H9 (cell line): Measurements from ENCODE around the gene WDR7. TPM values are rescaled to one million over a fixed set of nuclear protein-coding genes. Genes with fewer than 3 reads are reported as not detected.

Experiments
- DNase-seq: peaks from one replicate; pipeline ENCODE4 v3.0.0-alpha.2; 2017
- H2AFZ ChIP-seq: one replicate; pipeline ENCODE4 v1.6.1; 2013; ENCODE audit warnings: mild to moderate bottlenecking, low read length, control low read depth, moderate library complexity
- H2AK5ac ChIP-seq: 2 replicates; pipeline ENCODE4 v1.6.1; 2013; ENCODE audit warnings: low read length, control low read depth, mixed read lengths; ENCODE audit not compliant: insufficient read length
- H2BK120ac ChIP-seq: one replicate; pipeline ENCODE4 v1.6.1; 2013; ENCODE audit warnings: low read depth, mild to moderate bottlenecking, low read length, control low read depth, inconsistent platforms; ENCODE audit not compliant: poor library complexity, severe bottlenecking
- H2BK12ac ChIP-seq: 2 replicates; pipeline ENCODE4 v1.6.1; 2013; ENCODE audit warnings: low read length, control low read depth, mixed read lengths, low read depth; ENCODE audit not compliant: insufficient read length
- H2BK15ac ChIP-seq: 2 replicates; pipeline ENCODE4 v1.6.1; 2013; ENCODE audit warnings: low read depth, low read length, control low read depth
- H2BK20ac ChIP-seq: one replicate; pipeline ENCODE4 v1.6.1; 2013; ENCODE audit warnings: low read depth, mild to moderate bottlenecking, low read length, control low read depth, inconsistent platforms; ENCODE audit not compliant: poor library complexity, severe bottlenecking
- H2BK5ac ChIP-seq: 2 replicates; pipeline ENCODE4 v1.6.1; 2013; ENCODE audit warnings: low read length, control low read depth, mixed read lengths; ENCODE audit not compliant: insufficient read length
- H3K14ac ChIP-seq: 2 replicates; pipeline ENCODE4 v1.6.1; 2013; ENCODE audit warnings: low read length, control low read depth; ENCODE audit not compliant: insufficient read depth
- H3K18ac ChIP-seq: 2 replicates; pipeline ENCODE4 v1.6.1; 2013; ENCODE audit warnings: low read depth, mild to moderate bottlenecking, mixed read lengths, low read length, control low read depth; ENCODE audit not compliant: insufficient read length
- H3K23ac ChIP-seq: 2 replicates; pipeline ENCODE4 v1.6.1; 2013; ENCODE audit warnings: low read length, control low read depth, mixed read lengths, low read depth; ENCODE audit not compliant: insufficient read length
- H3K23me2 ChIP-seq: 2 replicates; pipeline ENCODE4 v1.6.1; 2013; ENCODE audit warnings: low read depth, mild to moderate bottlenecking, mixed read lengths, low read length, control low read depth; ENCODE audit not compliant: insufficient read length, poor library complexity, severe bottlenecking
- H3K27ac ChIP-seq: 2 replicates; pipeline ENCODE4 v1.5.1; 2013; ENCODE audit warnings: low read length, control low read depth, mixed read lengths, low read depth; ENCODE audit not compliant: insufficient read length
- H3K27me3 ChIP-seq: 2 replicates; pipeline ENCODE4 v1.6.1; 2013; ENCODE audit warnings: low read length, control low read depth, inconsistent platforms; ENCODE audit not compliant: insufficient read depth
- H3K4ac ChIP-seq: 2 replicates; pipeline ENCODE4 v1.6.1; 2013; ENCODE audit warnings: low read depth, mild to moderate bottlenecking, control low read depth, inconsistent platforms, low read length, moderate library complexity
- H3K4me1 ChIP-seq: 2 replicates; pipeline ENCODE4 v1.6.1; 2013; ENCODE audit warnings: low read length, control low read depth, inconsistent platforms; ENCODE audit not compliant: insufficient read depth
- H3K4me2 ChIP-seq: 2 replicates; pipeline ENCODE4 v1.6.1; 2013; ENCODE audit warnings: low read length, control low read depth, mixed read lengths; ENCODE audit not compliant: insufficient read length, insufficient read depth
- H3K56ac ChIP-seq: 2 replicates; pipeline ENCODE4 v1.6.1; 2013; ENCODE audit warnings: low read depth, mild to moderate bottlenecking, mixed read lengths, low read length, control low read depth; ENCODE audit not compliant: insufficient read length
- H3K79me1 ChIP-seq: 2 replicates; pipeline ENCODE4 v1.6.1; 2013; ENCODE audit warnings: low read depth, mild to moderate bottlenecking, moderate library complexity, low read length, control low read depth, inconsistent platforms; ENCODE audit not compliant: insufficient read depth, poor library complexity, severe bottlenecking
- H3K79me2 ChIP-seq: 2 replicates; pipeline ENCODE4 v1.6.1; 2013; ENCODE audit warnings: low read length, control low read depth, inconsistent platforms; ENCODE audit not compliant: insufficient read depth
- H3K9ac ChIP-seq: 2 replicates; pipeline ENCODE4 v1.6.1; 2013; ENCODE audit warnings: low read length, control low read depth, mixed read lengths; ENCODE audit not compliant: insufficient read length; ENCODE audit errors: extremely low read depth
- H3K9me3 ChIP-seq: one replicate; pipeline ENCODE4 v1.6.1; 2013; ENCODE audit warnings: low read depth, low read length, inconsistent platforms; ENCODE audit not compliant: control insufficient read depth
- H3T11ph ChIP-seq: one replicate; pipeline ENCODE4 v1.6.1; 2013; ENCODE audit warnings: mild to moderate bottlenecking, low read length, control low read depth, inconsistent platforms
- H4K20me1 ChIP-seq: one replicate; pipeline ENCODE4 v1.6.1; 2013; ENCODE audit not compliant: control insufficient read depth, insufficient read length, insufficient read depth
- H4K5ac ChIP-seq: 2 replicates; pipeline ENCODE4 v1.6.1; 2013; ENCODE audit warnings: low read depth, mild to moderate bottlenecking, mixed read lengths, low read length, control low read depth; ENCODE audit not compliant: insufficient read length
- H4K8ac ChIP-seq: replicated peaks from 2 replicates; pipeline ENCODE4 v1.6.1; 2013; ENCODE audit warnings: low read length, control low read depth, mixed read lengths, low read depth; ENCODE audit not compliant: insufficient read length
- H4K91ac ChIP-seq: 2 replicates; pipeline ENCODE4 v1.6.1; 2013; ENCODE audit warnings: low read depth, mild to moderate bottlenecking, moderate library complexity, mixed read lengths, low read length, control low read depth; ENCODE audit not compliant: insufficient read length
- H3K27ac Mint-ChIP-seq, 3 experiments: 2 replicates in 2 of 3; 3 replicates in 1 of 3; pipeline ENCODE4 v1.8.0; 2020 to 2021; ENCODE audit warnings: mixed read lengths in 3 of 3, mild to moderate bottlenecking in 1 of 3, moderate library complexity in 1 of 3
- H3K27me3 Mint-ChIP-seq: 2 replicates; pipeline ENCODE4 v1.8.0; 2021; ENCODE audit warnings: low read depth, mild to moderate bottlenecking, moderate library complexity, mixed read lengths
- H3K36me3 Mint-ChIP-seq, 3 experiments: 2 replicates in 2 of 3; 3 replicates in 1 of 3; pipeline ENCODE4 v1.8.0; 2020 to 2021; ENCODE audit warnings: low read depth in 3 of 3, mixed read lengths in 3 of 3; ENCODE audit not compliant: insufficient read depth in 1 of 3
- H3K4me1 Mint-ChIP-seq, 2 experiments: 2 replicates each; pipeline ENCODE4 v1.8.0; 2020; ENCODE audit warnings: mixed read lengths in 2 of 2
- H3K4me3 Mint-ChIP-seq, 2 experiments: 2 replicates in 1 of 2; 3 replicates in 1 of 2; pipeline ENCODE4 v1.8.0; 2020 to 2021; ENCODE audit warnings: mild to moderate bottlenecking in 2 of 2, mixed read lengths in 2 of 2, moderate library complexity in 1 of 2
- H3K9me3 Mint-ChIP-seq, 2 experiments: 2 replicates in 1 of 2; 3 replicates in 1 of 2; pipeline ENCODE4 v1.8.0; 2020; ENCODE audit warnings: mild to moderate bottlenecking in 2 of 2, mixed read lengths in 2 of 2, moderate library complexity in 1 of 2
- CTCF ChIP-seq: fragments of 200-600 bp; sonication (generic); conservative IDR thresholded peaks from 3 replicates; pipeline ENCODE4 v1.8.0; 2021; ENCODE audit warnings: antibody characterized with exemption, mild to moderate bottlenecking
- WGBS: extraction: QIAGEN DNeasy Blood & Tissue Kit; methylation state at CpG from one replicate; pipeline ENCODE4 v1.1.7; 2013; ENCODE audit warnings: missing lambda C conversion rate, low lambda C conversion rate, mixed read lengths; ENCODE audit not compliant: insufficient read length; ENCODE audit errors: extremely low coverage; 5-methylcytosine and 5-hydroxymethylcytosine counted together
- total RNA-seq: library from RNA; stranded (reverse); gene quantifications from 2 replicates; pipeline ENCODE4 v1.2.1, GENCODE V29; 2021

Gene WDR7
- total RNA-seq, 1 experiment from 2014 or later: 14.8 TPM

- Mint-ChIP-seq H3K4me1 (peaks cover 5 to 6% of the 10 kb centered on the region in 2 experiments), H3K27me3 (no peaks in the 10 kb centered on the region), H3K9me3 (no peaks in the 10 kb centered on the region), H3K36me3 (no peaks in the 10 kb centered on the region), H3K4me3 (no peak overlapping the region), H3K27ac (no peak overlapping the region)
- Histone ChIP-seq H4K20me1 (no peaks in the 10 kb centered on the region), H3K18ac (no peak overlapping the region), H2BK15ac (no peak overlapping the region), H3K14ac (no peak overlapping the region), H3K27me3 (no peaks in the 10 kb centered on the region), H3K4me2 (no peak overlapping the region), H3T11ph (no peak overlapping the region), H3K79me2 (no peaks in the 10 kb centered on the region), H3K9me3 (no peaks in the 10 kb centered on the region), H3K9ac (no peak overlapping the region), H2AK5ac (no peak overlapping the region), H2AFZ (no peak overlapping the region), H4K5ac (no peak overlapping the region), H3K27ac (no peak overlapping the region), H3K23ac (no peak overlapping the region), H3K23me2 (no peaks in the 10 kb centered on the region), H3K4ac (no peak overlapping the region), H2BK20ac (no peak overlapping the region), H2BK5ac (no peak overlapping the region), H3K79me1 (no peaks in the 10 kb centered on the region), H2BK120ac (no peak overlapping the region), H4K8ac (no peak overlapping the region), H3K4me1 (no peaks in the 10 kb centered on the region; the same call in 1 of the 2 replicates), H3K56ac (no peak overlapping the region), H2BK12ac (no peak overlapping the region), H4K91ac (no peak overlapping the region)
- WGBS: no CpG with 5 or more reads among the region's 2 CpGs
- TF ChIP-seq CTCF: no peak
- DNase-seq: no peak
These were observed 282.3 kb downstream of the WDR7 start for GRCh38 chr18:56933472-56933871.
